OCI-LY1 (cell line): ENCODE measurements around the gene BFSP1.

Experiments used
- H2AFZ ChIP-seq: fragments of 200-600 bp; sonication (generic), shearing (Covaris generic); 2 replicates; pipeline ENCODE4 v1.6.0; 2014; ENCODE audit warnings: antibody characterized with exemption, mild to moderate bottlenecking, low read length
- H3F3A ChIP-seq: fragments of 200-600 bp; sonication (generic), shearing (Covaris generic); 2 replicates; pipeline ENCODE4 v1.6.0; 2014; ENCODE audit warnings: mild to moderate bottlenecking, antibody characterized with exemption, low read length, moderate library complexity; ENCODE audit not compliant: insufficient read depth
- H3K27ac ChIP-seq: fragments of 200-600 bp; sonication (generic); 2 replicates; pipeline ENCODE4 v1.5.1; 2014; ENCODE audit warnings: low read length, mixed run types, mild to moderate bottlenecking, low read depth; ENCODE audit not compliant: poor library complexity, severe bottlenecking
- H3K27me3 ChIP-seq: fragments of 200-600 bp; sonication (generic); 2 replicates; pipeline ENCODE4 v1.6.0; 2014; ENCODE audit warnings: antibody characterized with exemption, mild to moderate bottlenecking, low read length, moderate library complexity; ENCODE audit not compliant: insufficient read depth
- H3K36me3 ChIP-seq: fragments of 200-600 bp; sonication (generic); 2 replicates; pipeline ENCODE4 v1.6.1; 2014; ENCODE audit warnings: mild to moderate bottlenecking, antibody characterized with exemption, low read length, moderate library complexity, mixed read lengths; ENCODE audit not compliant: insufficient read depth
- H3K4me1 ChIP-seq: fragments of 200-600 bp; sonication (generic); 2 replicates; pipeline ENCODE4 v1.5.1; 2014; ENCODE audit warnings: mild to moderate bottlenecking, low read length, moderate library complexity; ENCODE audit not compliant: insufficient read depth, severe bottlenecking
- H3K4me2 ChIP-seq: fragments of 200-600 bp; sonication (generic), shearing (Covaris generic); 2 replicates; pipeline ENCODE4 v1.6.1; 2014; ENCODE audit warnings: low read length
- H3K4me3 ChIP-seq: fragments of 200-600 bp; sonication (generic); 2 replicates; pipeline ENCODE4 v1.5.1; 2014; ENCODE audit warnings: low read length, low read depth, mild to moderate bottlenecking, mixed read lengths; ENCODE audit not compliant: poor library complexity, severe bottlenecking
- H3K79me2 ChIP-seq: fragments of 200-600 bp; shearing (Covaris generic); 2 replicates; pipeline ENCODE4 v1.6.1; 2016; ENCODE audit warnings: mixed run types, low read length, mixed read lengths; ENCODE audit not compliant: insufficient read depth
- H3K9ac ChIP-seq: fragments of 200-600 bp; sonication (generic), shearing (Covaris generic); 2 replicates; pipeline ENCODE4 v1.6.1; 2014; ENCODE audit warnings: mild to moderate bottlenecking, low read length, mixed read lengths
- H3K9me2 ChIP-seq: fragments of 200-600 bp; sonication (generic), shearing (Covaris generic); 2 replicates; pipeline ENCODE4 v1.6.1; 2014; ENCODE audit warnings: low read depth, mild to moderate bottlenecking, low read length, mixed read lengths
- H3K9me3 ChIP-seq: fragments of 200-600 bp; shearing (Covaris generic); 2 replicates; pipeline ENCODE4 v1.6.1; 2014; ENCODE audit warnings: low read length, mixed read lengths
- H4K20me1 ChIP-seq: fragments of 200-600 bp; sonication (generic), shearing (Covaris generic); 2 replicates; pipeline ENCODE4 v1.6.0; 2016; ENCODE audit warnings: mild to moderate bottlenecking, low read length; ENCODE audit not compliant: insufficient read depth
- CTCF ChIP-seq: fragments of 200-600 bp; sonication (generic), shearing (Covaris generic); IDR thresholded peaks from 2 replicates; pipeline ENCODE4 v1.5.1; 2017; ENCODE audit warnings: mild to moderate bottlenecking, antibody characterized with exemption, low read length, moderate library complexity, mixed read lengths
- EZH2 ChIP-seq: fragments of 200-600 bp; sonication (generic), shearing (Covaris generic); IDR thresholded peaks from 2 replicates; pipeline ENCODE4 v1.8.0; 2017; ENCODE audit warnings: borderline replicate concordance, mixed run types, mild to moderate bottlenecking, antibody characterized with exemption, low read length, moderate library complexity, mixed read lengths

The BFSP1 gene

GRCh38 chr20:17549131-17549530 is 18.0 kb upstream of the BFSP1 start:
- no peaks in the 10 kb centered on the region; the same call in 1 of the 2 replicates for H3K27me3 ChIP-seq
- no peaks in the 10 kb centered on the region for H3F3A ChIP-seq
- TF ChIP-seq CTCF (no peak), EZH2 (no peak)
- H3K9me2 ChIP-seq: no peaks in the 10 kb centered on the region
- H3K79me2 ChIP-seq: no peaks in the 10 kb centered on the region
- no peak overlapping the region for H3K9ac ChIP-seq
- H3K36me3 ChIP-seq: no peaks in the 10 kb centered on the region
- no peak overlapping the region for H3K4me3 ChIP-seq
- H2AFZ ChIP-seq: no peak overlapping the region
- H3K4me2 ChIP-seq: no peak overlapping the region
- H3K4me1 ChIP-seq: no peaks in the 10 kb centered on the region
- H3K9me3 ChIP-seq: no peaks in the 10 kb centered on the region
- no peak overlapping the region for H3K27ac ChIP-seq
- no peaks in the 10 kb centered on the region for H4K20me1 ChIP-seq

- Histone ChIP-seq H3K4me3 (no peak overlapping the region), H3F3A (no peaks in the 10 kb centered on the region), H3K27ac (no peak overlapping the region), H3K4me2 (no peak overlapping the region), H3K27me3 (no peaks in the 10 kb centered on the region), H4K20me1 (no peaks in the 10 kb centered on the region), H3K79me2 (no peaks in the 10 kb centered on the region), H3K36me3 (no peaks in the 10 kb centered on the region), H3K9ac (no peak overlapping the region), H3K9me3 (no peaks in the 10 kb centered on the region), H3K9me2 (no peaks in the 10 kb centered on the region), H3K4me1 (no peaks in the 10 kb centered on the region), H2AFZ (no peak overlapping the region)
- TF ChIP-seq CTCF: no peak
- TF ChIP-seq EZH2: no peak
Observed at GRCh38 chr20:17545127-17545526, 13.9 kb upstream of the BFSP1 start.

- Histone ChIP-seq H3K9me2 (no peaks in the 10 kb centered on the region), H3K27me3 (no peaks in the 10 kb centered on the region), H3K9ac (no peak overlapping the region), H4K20me1 (no peaks in the 10 kb centered on the region), H3K27ac (no peak overlapping the region), H3F3A (no peaks in the 10 kb centered on the region), H3K4me1 (no peaks in the 10 kb centered on the region), H3K9me3 (no peaks in the 10 kb centered on the region), H3K79me2 (no peaks in the 10 kb centered on the region), H3K36me3 (no peaks in the 10 kb centered on the region), H2AFZ (no peak overlapping the region), H3K4me3 (no peak overlapping the region), H3K4me2 (no peak overlapping the region)
- TF ChIP-seq CTCF (no peak), EZH2 (no peak)
Observed at GRCh38 chr20:17543531-17544131, 12.5 kb upstream of the BFSP1 start.
